ENCODE results near the gene SLC16A5.

DNA sequence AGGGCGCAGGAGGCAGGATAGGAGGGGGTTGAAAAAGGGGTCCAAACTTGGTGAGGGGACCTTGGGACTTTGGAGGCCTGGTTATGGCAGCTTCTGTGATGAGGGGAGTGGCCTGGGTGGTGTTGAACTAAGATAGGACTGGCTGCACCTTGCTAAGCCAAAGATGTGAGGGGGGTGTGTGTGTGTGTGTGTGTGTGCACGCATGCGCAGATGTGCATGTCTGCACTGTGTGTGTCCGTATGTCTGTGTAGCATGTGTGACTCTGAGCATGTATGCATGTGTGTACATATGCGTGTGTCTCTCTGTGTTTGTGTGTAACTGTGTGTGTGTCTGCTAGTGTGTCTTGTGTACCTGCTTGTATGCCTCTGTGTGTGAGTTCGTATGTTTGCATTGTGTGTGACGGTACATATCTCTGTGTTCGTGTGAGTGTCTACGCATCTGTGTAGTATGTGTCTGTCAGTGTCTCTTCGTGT is 4.1 kb downstream of the SLC16A5 start:
- TF ChIP-seq CTCF (IDR thresholded peaks at IDR 0.05) (no peak), E2F5 (CRISPR knock-in tag; IDR thresholded peaks at IDR 0.05) (no peak), ETV6 (CRISPR knock-in tag; IDR thresholded peaks at IDR 0.05) (no peak), ZNF425 (CRISPR knock-in tag; conservative IDR thresholded peaks at IDR 0.05) (no peak), ELF4 (CRISPR knock-in tag; IDR thresholded peaks at IDR 0.05; ENCODE audit: low read depth) (no peak), CREB1 (CRISPR knock-in tag; IDR thresholded peaks at IDR 0.05) (no peak), FOXP1 (CRISPR knock-in tag; IDR thresholded peaks at IDR 0.05; ENCODE audit: borderline replicate concordance) (no peak), MLX (CRISPR knock-in tag; IDR thresholded peaks at IDR 0.05) (no peak), TP53 (CRISPR knock-in tag; IDR thresholded peaks at IDR 0.05) (no peak), ATF1 (CRISPR knock-in tag; IDR thresholded peaks at IDR 0.05) (no peak), MYBL2 (CRISPR knock-in tag; IDR thresholded peaks at IDR 0.05) (no peak), ERG (CRISPR knock-in tag; IDR thresholded peaks at IDR 0.05) (no peak)
- TF ChIP-seq, protein P1, sequence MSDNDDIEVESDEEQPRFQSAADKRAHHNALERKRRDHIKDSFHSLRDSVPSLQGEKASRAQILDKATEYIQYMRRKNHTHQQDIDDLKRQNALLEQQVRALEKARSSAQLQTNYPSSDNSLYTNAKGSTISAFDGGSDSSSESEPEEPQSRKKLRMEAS (CRISPR knock-in tag; IDR thresholded peaks at IDR 0.05) = no peak
- TF ChIP-seq, protein P2, sequence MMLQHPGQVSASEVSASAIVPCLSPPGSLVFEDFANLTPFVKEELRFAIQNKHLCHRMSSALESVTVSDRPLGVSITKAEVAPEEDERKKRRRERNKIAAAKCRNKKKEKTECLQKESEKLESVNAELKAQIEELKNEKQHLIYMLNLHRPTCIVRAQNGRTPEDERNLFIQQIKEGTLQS (CRISPR knock-in tag; conservative IDR thresholded peaks at IDR 0.05) = no peak
